Right renal pelvis (tissue), 4 donors: ENCODE measurements around the gene TMEM63A. TPM values are rescaled to one million over a fixed set of nuclear protein-coding genes. Genes with fewer than 3 reads are reported as not detected.
"Not testable (repeated sequence)": the region's sequence is repeated elsewhere in the genome, so short reads cannot be mapped to it uniquely, and the experiment has no call there.

ENCODE experiments used
- DNase-seq, 4 donors: peaks; one replicate each; pipeline ENCODE4 v3.0.0-alpha.2; 2013; ENCODE audit warnings: low read depth in 4 of 4, low spot score in 3 of 4, missing footprints in 1 of 4
- polyA plus RNA-seq, 4 donors: library from polyadenylated mRNA; unstranded; fragments of 120-200 nt; gene quantifications; one replicate each; pipeline ENCODE4 v1.2.1, GENCODE V29; 2013; ENCODE audit not compliant: insufficient read length in 4 of 4

Gene TMEM63A
- polyA plus RNA-seq, 4 donors: 41.8 to 62.8 (median 47.9) TPM

GRCh38 chr1:225823811-225824261, 58.3 kb downstream of the TMEM63A start:
- DNase-seq: no peak

GRCh38 chr1:225822655-225823403, 59.4 kb downstream of the TMEM63A start:
- DNase-seq: no peak

- DNase-seq: no peak
These were observed 61.6 kb downstream of the TMEM63A start for GRCh38 chr1:225820522-225821120.

GRCh38 chr1:225819346-225820192, 62.6 kb downstream of the TMEM63A start:
- no peak for DNase-seq

- DNase-seq: no peak
These were observed 64.0 kb downstream of the TMEM63A start for GRCh38 chr1:225818229-225818628.

GRCh38 chr1:225817611-225818061, 64.5 kb downstream of the TMEM63A start:
- no peak for DNase-seq

GRCh38 chr1:225816643-225817538, 65.3 kb downstream of the TMEM63A start:
- no peak for DNase-seq

GRCh38 chr1:225815526-225816178, 66.5 kb downstream of the TMEM63A start:
- DNase-seq: no peak

GRCh38 chr1:225815090-225815489, 67.1 kb downstream of the TMEM63A start:
- not testable (repeated sequence) for DNase-seq

- DNase-seq: no peak
These were observed 67.8 kb downstream of the TMEM63A start for GRCh38 chr1:225814381-225814780.

- DNase-seq: no peak
These were observed 68.8 kb downstream of the TMEM63A start for GRCh38 chr1:225813214-225813964.

- no peak for DNase-seq
These were observed 69.5 kb downstream of the TMEM63A start for GRCh38 chr1:225812488-225813213.

GRCh38 chr1:225811622-225812487, 70.3 kb downstream of the TMEM63A start:
- no peak for DNase-seq

- not testable (repeated sequence) for DNase-seq
These were observed 71.3 kb downstream of the TMEM63A start for GRCh38 chr1:225810579-225811538.

- peak in 3 of 4 donors; percentile 71 to 77 (median 74) for DNase-seq
These were observed 72.2 kb downstream of the TMEM63A start, which contains the start of gene EPHX1 for GRCh38 chr1:225809842-225810578. TSS of gene EPHX1 (plus strand) at chr1:225810124. CDS start at chr1:225828730, 18,606 bp downstream.
